CD4-positive, alpha-beta T cell (primary cell): ENCODE data around the gene ILDR1. TPM values are rescaled to one million over a fixed set of nuclear protein-coding genes. Genes with fewer than 3 reads are reported as not detected.

ENCODE experiments used
- ATAC-seq: fragments of 200-7000 bp; cut with Tn5 transposase; one replicate; pipeline ENCODE4 v1.10.0; 2022; ENCODE audit warnings: mild to moderate bottlenecking; ENCODE audit not compliant: poor library complexity
- CTCF ChIA-PET: fragments of 350-600 bp; sonication (Branson Sonifier 250); formaldehyde crosslinking; loops from one replicate; lab custom pipeline; 2021; ENCODE audit warnings: antibody characterized with exemption, inconsistent platforms; lab: Charles Lee
- POLR2A ChIA-PET: fragments of 350-600 bp; sonication (Branson Sonifier 250); formaldehyde crosslinking; loops from one replicate; lab custom pipeline; 2021; ENCODE audit warnings: antibody characterized with exemption, inconsistent platforms; lab: Charles Lee
- DNase-seq, 14 experiments: peaks; one replicate each; pipeline ENCODE4 v3.0.0-alpha.2; 2013 to 2020; ENCODE audit warnings: mixed read lengths in 2 of 14
- H3K27ac ChIP-seq, 2 donors: one replicate each; pipeline versions ENCODE4 v1.5.1 to v1.7.0; 2013; ENCODE audit warnings: low read length in 2 of 2, low read depth in 1 of 2, mild to moderate bottlenecking in 1 of 2
- H3K27me3 ChIP-seq, 2 experiments: 1 replicate in 1 of 2; 2 replicates in 1 of 2; pipeline versions ENCODE4 v1.6.1 to v1.7.0; 2013; ENCODE audit warnings: low read length in 2 of 2, control low read depth in 1 of 2, mild to moderate bottlenecking in 1 of 2, moderate library complexity in 1 of 2; ENCODE audit not compliant: insufficient read depth in 2 of 2, control insufficient read depth in 1 of 2
- H3K36me3 ChIP-seq: one replicate; pipeline ENCODE4 v1.6.1; 2013; ENCODE audit warnings: low read length, control low read depth; ENCODE audit not compliant: insufficient read depth
- H3K4me1 ChIP-seq: one replicate; pipeline ENCODE4 v1.6.1; 2013; ENCODE audit warnings: low read length, control low read depth; ENCODE audit not compliant: insufficient read depth
- H3K4me3 ChIP-seq: one replicate; pipeline ENCODE4 v1.5.1; 2013; ENCODE audit warnings: mild to moderate bottlenecking, low read length, moderate library complexity
- H3K9me3 ChIP-seq, 2 experiments: 1 replicate in 1 of 2; 2 replicates in 1 of 2; pipeline versions ENCODE4 v1.6.1 to v1.7.0; 2013; ENCODE audit warnings: low read length in 2 of 2, mild to moderate bottlenecking in 2 of 2, control low read depth in 1 of 2, moderate library complexity in 1 of 2; ENCODE audit not compliant: control insufficient read depth in 1 of 2, insufficient read depth in 1 of 2
- H3K27ac Mint-ChIP-seq: one replicate; pipeline ENCODE4 v1.8.0; 2020; ENCODE audit warnings: mixed read lengths
- H3K27me3 Mint-ChIP-seq: one replicate; pipeline ENCODE4 v1.8.0; 2021; ENCODE audit warnings: mixed read lengths
- H3K36me3 Mint-ChIP-seq: one replicate; pipeline ENCODE4 v1.8.0; 2021; ENCODE audit warnings: low read depth, mixed read lengths
- H3K4me1 Mint-ChIP-seq: one replicate; pipeline ENCODE4 v1.8.0; 2021; ENCODE audit warnings: low read depth, mixed read lengths
- H3K4me3 Mint-ChIP-seq: one replicate; pipeline ENCODE4 v1.8.0; 2020; ENCODE audit warnings: mild to moderate bottlenecking, mixed read lengths
- H3K9me3 Mint-ChIP-seq: one replicate; pipeline ENCODE4 v1.8.0; 2020; ENCODE audit warnings: mixed read lengths
- CTCF ChIP-seq: fragments of 200-600 bp; IDR thresholded peaks from one replicate; pipeline ENCODE4 v1.8.0; 2022; ENCODE audit warnings: antibody characterized with exemption, mild to moderate bottlenecking
- intact Hi-C, 2 experiments: fragments of 100-400 bp; cut with DNase I in 1 of 2; cut with micrococcal nuclease in 1 of 2; formaldehyde crosslinking; loops; one replicate each; pipeline versions ENCODE4 v1.15.1 to v1.9.0; 2023 to 2025; cut with DNase I, micrococcal nuclease
- total RNA-seq, 174 experiments: library from RNA in 2 of 174; stranded (reverse) in 2 of 174; gene quantifications; one replicate each; pipeline ENCODE4 v1.2.3 and lab custom pipeline; 2021 to 2026

ILDR1 gene
- total RNA-seq, 2 experiments from 2014 or later = not detected

- no peak overlapping the region for H3K27ac Mint-ChIP-seq
- ChIA-PET CTCF (no interaction called here), POLR2A (no interaction called here)
Observed at GRCh38 chr3:122066331-122067213, 44.5 kb upstream of the ILDR1 start.

GRCh38 chr3:122064326-122064725, 42.3 kb upstream of the ILDR1 start:
- Histone ChIP-seq H3K27me3 (no peaks in the 10 kb centered on the region), H3K9me3 (no peaks in the 10 kb centered on the region), H3K27ac (no peak overlapping the region), H3K4me1 (no peaks in the 10 kb centered on the region), H3K36me3 (no peaks in the 10 kb centered on the region), H3K4me3 (no peak overlapping the region)
- TF ChIP-seq CTCF = no peak
- ChIA-PET CTCF (no interaction called here), POLR2A (no interaction called here)
- intact Hi-C loops = no loop called here
- H3K27ac Mint-ChIP-seq = no peak overlapping the region
- H3K36me3 Mint-ChIP-seq = no peaks in the 10 kb centered on the region
- H3K9me3 Mint-ChIP-seq = no peaks in the 10 kb centered on the region
- DNase-seq (peak in 2 of 14 experiments; percentile 47 to 59), ATAC-seq (no peak)
- no peaks in the 10 kb centered on the region for H3K4me1 Mint-ChIP-seq
- H3K27me3 Mint-ChIP-seq = no peaks in the 10 kb centered on the region
- H3K4me3 Mint-ChIP-seq = no peak overlapping the region

More at GRCh38 chr3:122066331-122067213, 44.5 kb upstream of the ILDR1 start:
- no peak overlapping the region for H3K4me3 Mint-ChIP-seq
- H3K9me3 Mint-ChIP-seq = no peaks in the 10 kb centered on the region
- no peak overlapping the region for H3K27ac ChIP-seq
- no peaks in the 10 kb centered on the region for H3K36me3 Mint-ChIP-seq
- H3K36me3 ChIP-seq = no peaks in the 10 kb centered on the region
- ATAC-seq (no peak), DNase-seq (no peak)
- no peaks in the 10 kb centered on the region for H3K27me3 ChIP-seq
- intact Hi-C loops = no loop called here
- H3K27me3 Mint-ChIP-seq = no peaks in the 10 kb centered on the region
- H3K4me3 ChIP-seq = no peak overlapping the region
- no peaks in the 10 kb centered on the region for H3K9me3 ChIP-seq
- no peak for TF ChIP-seq CTCF
- H3K4me1 ChIP-seq = no peaks in the 10 kb centered on the region
- no peaks in the 10 kb centered on the region for H3K4me1 Mint-ChIP-seq

GRCh38 chr3:122063908-122064307, 41.9 kb upstream of the ILDR1 start:
- ChIA-PET CTCF (no interaction called here), POLR2A (no interaction called here)
- TF ChIP-seq CTCF = no peak
- Histone ChIP-seq H3K4me3 (no peak overlapping the region), H3K9me3 (no peaks in the 10 kb centered on the region), H3K27ac (no peak overlapping the region), H3K36me3 (no peaks in the 10 kb centered on the region), H3K27me3 (peaks cover 0 to under 1% of the 10 kb centered on the region in 2 experiments), H3K4me1 (no peaks in the 10 kb centered on the region)
- H3K4me1 Mint-ChIP-seq = no peaks in the 10 kb centered on the region
- ATAC-seq = no peak
- no peaks in the 10 kb centered on the region for H3K36me3 Mint-ChIP-seq
- no peaks in the 10 kb centered on the region for H3K9me3 Mint-ChIP-seq
- no peak overlapping the region for H3K27ac Mint-ChIP-seq
- no peak overlapping the region for H3K4me3 Mint-ChIP-seq
- peaks cover 3% of the 10 kb centered on the region for H3K27me3 Mint-ChIP-seq
- intact Hi-C loops = no loop called here
- peak in 2 of 14 experiments; percentile 40 to 51 for DNase-seq
